DOHH2 (cell line): ENCODE data around the gene TAS2R4.

Experiments used
- CTCF ChIP-seq: fragments of 200-600 bp; sonication (generic); IDR thresholded peaks from one replicate; pipeline ENCODE4 v1.5.1; 2014; ENCODE audit warnings: antibody characterized with exemption, mild to moderate bottlenecking, low read depth, low read length; ENCODE audit not compliant: poor library complexity, severe bottlenecking
- EZH2phosphoT487 ChIP-seq: fragments of 200-600 bp; sonication (generic); IDR thresholded peaks from 2 replicates; pipeline ENCODE4 v1.6.1; 2017; ENCODE audit warnings: borderline replicate concordance, mild to moderate bottlenecking, antibody characterized with exemption, low read length, moderate library complexity, mixed read lengths

GRCh38 chr7:141744131-141744530 lies 32.3 kb upstream of the TAS2R4 start:
- TF ChIP-seq CTCF (no peak), EZH2phosphoT487 (no peak)
